HEK293T (cell line): Measurements from ENCODE around the gene HMCN2.

Experiments used
- CTCF ChIA-PET: fragments of 350-600 bp; formaldehyde crosslinking; extraction: SDS; loops from one replicate; lab custom pipeline; 2021; ENCODE audit warnings: antibody characterized with exemption, inconsistent platforms; lab: Yijun Ruan, JAX
- POLR2A ChIA-PET: fragments of 350-600 bp; formaldehyde crosslinking; extraction: SDS; loops from one replicate; lab custom pipeline; 2020; ENCODE audit warnings: antibody characterized with exemption, inconsistent platforms; lab: Yijun Ruan, JAX
- DNase-seq: peaks from one replicate; pipeline ENCODE4 v3.0.0; 2012; ENCODE audit warnings: mixed read lengths; ENCODE audit errors: extremely low spot score
- ARNT ChIP-seq: fragments of 450-650 bp; IDR thresholded peaks from 2 replicates; pipeline ENCODE4 v1.6.1; 2017; ENCODE audit warnings: mild to moderate bottlenecking
- BHLHE40 ChIP-seq: fragments of 450-650 bp; IDR thresholded peaks from 2 replicates; pipeline ENCODE4 v1.6.1; 2016; ENCODE audit warnings: mild to moderate bottlenecking, moderate library complexity, borderline replicate concordance
- CTBP1 ChIP-seq: fragments of 450-650 bp; IDR thresholded peaks from 2 replicates; pipeline ENCODE4 v1.6.1; 2016; ENCODE audit warnings: borderline replicate concordance
- ELF4 ChIP-seq: fragments of 450-650 bp; IDR thresholded peaks from 2 replicates; pipeline ENCODE4 v1.6.1; 2017; ENCODE audit warnings: antibody characterized with exemption
- FOXA1 ChIP-seq: fragments of 450-650 bp; IDR thresholded peaks from 2 replicates; pipeline ENCODE4 v1.6.1; 2016; ENCODE audit warnings: mild to moderate bottlenecking
- FOXK2 ChIP-seq: fragments of 450-650 bp; IDR thresholded peaks from 2 replicates; pipeline ENCODE4 v1.6.1; 2016; ENCODE audit warnings: mild to moderate bottlenecking
- FOXM1 ChIP-seq: fragments of 450-650 bp; IDR thresholded peaks from 2 replicates; pipeline ENCODE4 v1.6.1; 2017; ENCODE audit warnings: mild to moderate bottlenecking, borderline replicate concordance
- HDGF ChIP-seq: fragments of 450-650 bp; IDR thresholded peaks from 2 replicates; pipeline ENCODE4 v1.6.1; 2017; ENCODE audit warnings: antibody characterized with exemption, borderline replicate concordance
- L3MBTL2 ChIP-seq: fragments of 450-650 bp; conservative IDR thresholded peaks from 2 replicates; pipeline ENCODE4 v1.6.1; 2016; ENCODE audit warnings: mild to moderate bottlenecking
- LEF1 ChIP-seq: fragments of 450-650 bp; IDR thresholded peaks from 2 replicates; pipeline ENCODE4 v1.6.1; 2017; ENCODE audit warnings: mild to moderate bottlenecking, borderline replicate concordance
- NFRKB ChIP-seq: fragments of 450-650 bp; IDR thresholded peaks from 2 replicates; pipeline ENCODE4 v1.6.1; 2016; ENCODE audit warnings: mild to moderate bottlenecking, moderate library complexity
- PKNOX1 ChIP-seq: fragments of 450-650 bp; IDR thresholded peaks from 2 replicates; pipeline ENCODE4 v1.6.1; 2016
- SP1 ChIP-seq: fragments of 450-650 bp; IDR thresholded peaks from 2 replicates; pipeline ENCODE4 v1.6.1; 2017
- SUZ12 ChIP-seq: fragments of 450-650 bp; IDR thresholded peaks from 2 replicates; pipeline ENCODE4 v1.6.1; 2016; ENCODE audit warnings: mild to moderate bottlenecking
- TARDBP ChIP-seq: fragments of 450-650 bp; IDR thresholded peaks from 2 replicates; pipeline ENCODE4 v1.6.1; 2016
- ZNF384 ChIP-seq: fragments of 450-650 bp; IDR thresholded peaks from 2 replicates; pipeline ENCODE4 v1.6.1; 2016

Gene HMCN2

DNA sequence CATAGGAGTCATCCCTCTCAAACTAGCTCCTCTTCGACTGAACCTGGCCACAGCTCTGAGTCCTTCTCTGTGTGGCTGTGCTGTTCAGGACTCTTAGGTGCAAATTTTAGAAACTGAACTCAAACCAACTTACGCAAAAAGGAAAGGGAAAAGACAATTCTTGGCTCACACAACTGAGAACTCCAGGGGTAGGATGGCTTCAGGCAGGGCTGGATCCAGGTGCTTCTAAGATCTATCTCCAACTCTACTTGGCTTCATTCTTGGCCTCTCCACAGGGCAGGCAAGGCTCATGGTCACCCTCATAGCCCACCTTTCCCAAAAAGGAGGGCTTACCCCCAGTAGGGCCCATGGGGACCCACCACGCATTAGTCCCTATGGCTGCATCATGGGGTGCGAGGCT is 187.3 kb downstream of the HMCN2 start:
- no peak for DNase-seq
- no peak for TF ChIP-seq BHLHE40
- TF ChIP-seq PKNOX1: no peak
- TF ChIP-seq TARDBP: no peak
- no peak for TF ChIP-seq HDGF
- TF ChIP-seq FOXA1: no peak
- POLR2A ChIA-PET: no interaction called here
- CTCF ChIA-PET: interaction anchor here (1.0 kb wide), 1 partner anchor 229 kb away, joined by 3 read pairs; no protein-coding TSS in a partner anchor

DNA sequence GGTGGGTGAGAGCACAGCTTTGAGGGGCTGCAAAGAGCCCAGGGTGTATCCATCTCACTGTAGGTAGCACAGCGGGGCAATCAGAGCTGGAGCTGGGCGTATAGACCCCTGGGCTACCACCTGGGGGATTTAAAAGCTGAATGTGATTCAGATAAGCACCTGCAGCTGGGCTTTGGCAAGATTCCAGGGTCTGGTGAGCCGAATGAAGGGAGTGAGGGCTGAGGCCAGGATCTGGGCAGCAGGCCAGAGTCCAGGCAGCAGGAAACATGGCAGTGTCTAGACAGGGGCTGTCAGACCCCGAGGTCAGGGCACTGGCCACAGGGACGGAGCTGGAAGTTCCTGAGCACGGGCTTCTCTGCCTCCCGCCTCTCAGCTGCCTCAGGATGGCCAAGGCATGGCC is 187.9 kb downstream of the HMCN2 start:
- no peak for TF ChIP-seq ZNF384
- no peak for TF ChIP-seq PKNOX1
- TF ChIP-seq ELF4: no peak
- TF ChIP-seq NFRKB: no peak
- TF ChIP-seq FOXM1: no peak
- no peak for TF ChIP-seq ARNT
- no peak for TF ChIP-seq HDGF
- no peak for TF ChIP-seq SUZ12
- no peak for TF ChIP-seq SP1
- no peak for TF ChIP-seq FOXK2
- no peak for TF ChIP-seq CTBP1
- TF ChIP-seq TARDBP: no peak
- TF ChIP-seq FOXA1: no peak
- TF ChIP-seq LEF1: no peak
- no peak for TF ChIP-seq BHLHE40
- no peak for TF ChIP-seq L3MBTL2
- no peak for DNase-seq
- ChIA-PET CTCF (interaction anchor here (1.0 kb wide), 1 partner anchor 228 kb away, joined by 3 read pairs; no protein-coding TSS in a partner anchor), POLR2A (no interaction called here)

DNA sequence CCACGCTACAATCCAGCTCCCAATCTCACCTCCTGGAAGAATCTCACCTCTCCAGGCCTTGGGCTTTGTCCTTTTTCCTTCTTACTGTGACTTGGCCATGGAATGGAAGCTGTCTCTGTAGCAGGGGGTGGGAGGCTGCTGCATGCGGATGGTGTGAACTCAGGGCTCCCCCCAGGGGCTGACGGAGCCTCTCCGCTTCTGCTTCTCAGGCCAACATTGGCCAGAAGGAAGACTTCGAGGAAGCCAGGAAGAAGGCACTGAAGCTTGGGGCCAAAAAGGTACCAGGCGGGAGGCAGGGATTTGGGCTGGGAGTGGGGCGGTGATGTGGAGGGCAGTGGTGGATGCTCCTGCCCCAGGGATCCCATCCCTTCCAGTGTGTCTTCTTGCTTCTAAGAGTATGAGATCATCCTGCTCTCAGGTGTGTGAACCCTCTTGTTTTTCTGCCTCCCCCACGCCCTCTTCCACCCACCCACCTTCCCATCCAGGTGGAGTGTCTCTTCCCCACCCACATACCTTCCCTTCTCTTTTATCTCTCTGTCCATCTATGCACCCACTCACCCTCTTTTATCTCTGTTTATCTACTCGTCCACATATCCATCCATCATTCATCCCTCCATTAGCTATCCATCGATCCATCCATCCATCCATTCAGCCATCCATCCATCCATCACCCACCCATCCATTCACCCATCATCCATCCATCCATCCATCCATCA is 188.7 kb downstream of the HMCN2 start:
- CTCF ChIA-PET: no interaction called here
- TF ChIP-seq SUZ12 (no peak), NFRKB (no peak), ARNT (no peak), L3MBTL2 (no peak), ZNF384 (no peak), LEF1 (no peak), FOXA1 (no peak), ELF4 (no peak), PKNOX1 (no peak), FOXM1 (no peak), SP1 (no peak), CTBP1 (no peak), FOXK2 (no peak), TARDBP (no peak), HDGF (no peak), BHLHE40 (no peak)

DNA sequence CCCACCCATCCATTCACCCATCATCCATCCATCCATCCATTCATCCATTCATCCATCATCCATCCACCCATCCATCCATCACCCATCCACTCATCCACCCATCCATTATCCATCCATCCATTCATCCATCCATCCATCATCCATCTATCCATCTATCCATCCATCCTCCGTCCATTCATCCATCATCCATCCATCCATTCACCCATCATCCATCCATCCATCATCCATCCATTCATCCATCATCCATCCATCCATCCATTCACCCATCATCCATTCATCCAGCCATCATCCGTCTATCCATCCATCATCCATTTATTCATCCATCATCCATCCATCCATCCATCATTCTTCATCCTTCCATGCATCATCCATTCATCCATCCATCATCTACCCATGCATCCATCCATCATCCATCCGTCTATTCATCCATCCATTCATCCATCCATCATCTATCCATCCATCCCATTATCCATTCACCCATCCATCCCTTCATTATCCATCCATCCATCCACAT is 189.3 kb downstream of the HMCN2 start:
- DNase-seq: no peak
- POLR2A ChIA-PET: no interaction called here
- TF ChIP-seq PKNOX1 (peak; percentile 63), ELF4 (no peak), CTBP1 (peak; percentile 68; the same call in 1 of the 2 replicates)
- CTCF ChIA-PET: no interaction called here

More for the DNA sequence above, 188.7 kb downstream of the HMCN2 start:
- POLR2A ChIA-PET: no interaction called here
- no peak for DNase-seq

- POLR2A ChIA-PET: interaction anchor here (1.0 kb wide), 1 partner anchor 226 kb away, joined by 3 read pairs; no protein-coding TSS in a partner anchor
Measured at GRCh38 chr9:130458027-130458803, 192.7 kb downstream of the HMCN2 start.

More at GRCh38 chr9:130458027-130458803, 192.7 kb downstream of the HMCN2 start:
- CTCF ChIA-PET: interaction anchor here (1.1 kb wide), 1 partner anchor 249 kb away, joined by 3 read pairs; no protein-coding TSS in a partner anchor
- no peak for DNase-seq
- TF ChIP-seq PKNOX1 (no peak), NFRKB (no peak), ZNF384 (no peak), CTBP1 (no peak), FOXA1 (no peak), ARNT (no peak), TARDBP (no peak), FOXM1 (no peak), L3MBTL2 (no peak), SP1 (no peak), LEF1 (no peak), BHLHE40 (no peak), SUZ12 (no peak), ELF4 (no peak), HDGF (no peak)
